Activated T-cell treated with anti-CD3 and anti-CD28 coated beads, Interleukin-2, amount 50 U/mL, for 72 hours (primary cell): ENCODE measurements around the gene MYBPHL. TPM values are rescaled to one million over a fixed set of nuclear protein-coding genes. Genes with fewer than 3 reads are reported as not detected.
"Not testable (repeated sequence)": the region's sequence is repeated elsewhere in the genome, so short reads cannot be mapped to it uniquely, and the experiment has no call there.

ENCODE experiments used
- ATAC-seq, 2 donors: fragments of 150-1000 bp; cut with Tn5 transposase; replicated peaks in 1 of 2; 2 replicates each; pipeline ENCODE4 v1.10.0; 2021; ENCODE audit warnings: moderate library complexity in 2 of 2, mild to moderate bottlenecking in 1 of 2
- DNase-seq, 2 donors: peaks; one replicate each; pipeline ENCODE4 v3.0.0; 2021 to 2022; ENCODE audit warnings: mixed read lengths in 1 of 2
- H3K27ac Mint-ChIP-seq: one replicate; pipeline ENCODE4 v1.8.0; 2022; ENCODE audit warnings: mild to moderate bottlenecking, moderate library complexity, mixed read lengths
- H3K27me3 Mint-ChIP-seq: one replicate; pipeline ENCODE4 v1.8.0; 2022; ENCODE audit warnings: low read depth, mixed read lengths
- H3K36me3 Mint-ChIP-seq, 2 donors: one replicate each; pipeline ENCODE4 v1.8.0; 2022; ENCODE audit warnings: mixed read lengths in 2 of 2, mild to moderate bottlenecking in 1 of 2; ENCODE audit not compliant: insufficient read depth in 2 of 2
- H3K4me1 Mint-ChIP-seq: one replicate; pipeline ENCODE4 v1.8.0; 2022; ENCODE audit warnings: low read depth, mixed read lengths
- H3K4me3 Mint-ChIP-seq, 2 donors: one replicate each; pipeline ENCODE4 v1.8.0; 2022; ENCODE audit warnings: mild to moderate bottlenecking in 2 of 2, mixed read lengths in 2 of 2, moderate library complexity in 2 of 2
- H3K9me3 Mint-ChIP-seq, 2 donors: one replicate each; pipeline ENCODE4 v1.8.0; 2022; ENCODE audit warnings: mixed read lengths in 2 of 2
- total RNA-seq, 2 donors: library from RNA; stranded (reverse); gene quantifications; one replicate each; pipeline ENCODE4 v1.2.3, GENCODE V29; 2022

Gene MYBPHL
- total RNA-seq, 2 donors from 2014 or later = not detected

GRCh38 chr1:109299558-109300343 is 7.1 kb downstream of the MYBPHL start:
- DNase-seq = no peak
- Mint-ChIP-seq H3K27me3 (peaks cover 11% of the 10 kb centered on the region), H3K4me3 (no peak overlapping the region), H3K4me1 (no peaks in the 10 kb centered on the region), H3K27ac (no peak overlapping the region), H3K36me3 (no peaks in the 10 kb centered on the region), H3K9me3 (no peaks in the 10 kb centered on the region)
- no peak for ATAC-seq

- H3K36me3 Mint-ChIP-seq = no peaks in the 10 kb centered on the region
- no peaks in the 10 kb centered on the region for H3K9me3 Mint-ChIP-seq
- peaks cover 20% of the 10 kb centered on the region for H3K27me3 Mint-ChIP-seq
- H3K4me3 Mint-ChIP-seq = no peak overlapping the region
- no peak for ATAC-seq
- H3K4me1 Mint-ChIP-seq = no peaks in the 10 kb centered on the region
- no peak overlapping the region for H3K27ac Mint-ChIP-seq
- peak in 1 of 2 donors; percentile 21 for DNase-seq
These were observed 7.9 kb downstream of the MYBPHL start for GRCh38 chr1:109298666-109299557.

- ATAC-seq (no peak), DNase-seq (no peak)
- no peaks in the 10 kb centered on the region for H3K9me3 Mint-ChIP-seq
- peaks cover 20% of the 10 kb centered on the region for H3K27me3 Mint-ChIP-seq
- no peaks in the 10 kb centered on the region for H3K36me3 Mint-ChIP-seq
- H3K4me3 Mint-ChIP-seq = no peak overlapping the region
- H3K27ac Mint-ChIP-seq = no peak overlapping the region
- H3K4me1 Mint-ChIP-seq = no peaks in the 10 kb centered on the region
These were observed 10.0 kb downstream of the MYBPHL start for GRCh38 chr1:109296782-109297181.

GRCh38 chr1:109295712-109296415 is 10.9 kb downstream of the MYBPHL start:
- H3K27me3 Mint-ChIP-seq = peaks cover 20% of the 10 kb centered on the region
- no peak for ATAC-seq
- no peaks in the 10 kb centered on the region for H3K36me3 Mint-ChIP-seq
- no peaks in the 10 kb centered on the region for H3K9me3 Mint-ChIP-seq
- no peaks in the 10 kb centered on the region for H3K4me1 Mint-ChIP-seq
- DNase-seq = no peak
- no peak overlapping the region for H3K4me3 Mint-ChIP-seq
- no peak overlapping the region for H3K27ac Mint-ChIP-seq

GRCh38 chr1:109294481-109294880 is 12.3 kb downstream of the MYBPHL start:
- H3K9me3 Mint-ChIP-seq = no peaks in the 10 kb centered on the region
- no peak for ATAC-seq

GRCh38 chr1:109293026-109293425 is 13.8 kb downstream of the MYBPHL start:
- Mint-ChIP-seq H3K4me3 (no peak overlapping the region), H3K9me3 (no peaks in the 10 kb centered on the region), H3K36me3 (no peaks in the 10 kb centered on the region), H3K27ac (no peak overlapping the region), H3K4me1 (no peaks in the 10 kb centered on the region), H3K27me3 (peaks cover 15% of the 10 kb centered on the region)
- ATAC-seq (no peak), DNase-seq (no peak)

More at GRCh38 chr1:109294481-109294880, 12.3 kb downstream of the MYBPHL start:
- no peak for DNase-seq
- peaks cover 16% of the 10 kb centered on the region for H3K27me3 Mint-ChIP-seq
- H3K4me1 Mint-ChIP-seq = no peaks in the 10 kb centered on the region
- H3K36me3 Mint-ChIP-seq = no peaks in the 10 kb centered on the region
- H3K4me3 Mint-ChIP-seq = no peak overlapping the region
- no peak overlapping the region for H3K27ac Mint-ChIP-seq

- no peaks in the 10 kb centered on the region for H3K4me1 Mint-ChIP-seq
- H3K4me3 Mint-ChIP-seq = no peak overlapping the region
- H3K27me3 Mint-ChIP-seq = peaks cover 15% of the 10 kb centered on the region
- no peak for DNase-seq
- no peaks in the 10 kb centered on the region for H3K36me3 Mint-ChIP-seq
- no peak overlapping the region for H3K27ac Mint-ChIP-seq
- H3K9me3 Mint-ChIP-seq = no peaks in the 10 kb centered on the region
- no peak for ATAC-seq
These were observed 14.4 kb downstream of the MYBPHL start for GRCh38 chr1:109292364-109292763.

GRCh38 chr1:109290998-109291397 is 15.8 kb downstream of the MYBPHL start:
- H3K36me3 Mint-ChIP-seq = no peaks in the 10 kb centered on the region
- no peak overlapping the region for H3K4me3 Mint-ChIP-seq
- H3K27me3 Mint-ChIP-seq = peaks cover 15% of the 10 kb centered on the region
- no peak for DNase-seq
- H3K4me1 Mint-ChIP-seq = no peaks in the 10 kb centered on the region
- no peaks in the 10 kb centered on the region for H3K9me3 Mint-ChIP-seq
- no peak overlapping the region for H3K27ac Mint-ChIP-seq
- no peak for ATAC-seq

GRCh38 chr1:109290137-109290536 is 16.7 kb downstream of the MYBPHL start:
- Mint-ChIP-seq H3K9me3 (no peaks in the 10 kb centered on the region), H3K27me3 (peaks cover 15% of the 10 kb centered on the region), H3K27ac (no peak overlapping the region), H3K36me3 (no peaks in the 10 kb centered on the region), H3K4me1 (no peaks in the 10 kb centered on the region), H3K4me3 (no peak overlapping the region)
- DNase-seq (no peak), ATAC-seq (no peak)

- DNase-seq, H3K9me3 Mint-ChIP-seq, H3K4me3 Mint-ChIP-seq, H3K27ac Mint-ChIP-seq, H3K36me3 Mint-ChIP-seq, H3K27me3 Mint-ChIP-seq, ATAC-seq: not testable (repeated sequence)
- H3K4me1 Mint-ChIP-seq = peaks cover 12% of the 10 kb centered on the region
These were observed 20.0 kb downstream of the MYBPHL start for GRCh38 chr1:109286762-109287161.

GRCh38 chr1:109283748-109284600 is 22.8 kb downstream of the MYBPHL start:
- ATAC-seq = peak in 1 of 2 donors; percentile 33
- peak overlapping the region; percentile 56 for H3K27ac Mint-ChIP-seq

More at GRCh38 chr1:109283748-109284600, 22.8 kb downstream of the MYBPHL start:
- Mint-ChIP-seq H3K36me3 (peaks cover 0 to 4% of the 10 kb centered on the region in 2 donors), H3K4me1 (peaks cover 18% of the 10 kb centered on the region), H3K4me3 (peak overlapping the region; percentile 90 to 100), H3K27me3 (peaks cover 5% of the 10 kb centered on the region), H3K9me3 (no peaks in the 10 kb centered on the region)
- no peak for DNase-seq
